Ovary (tissue), 3 donors: Measurements from ENCODE around the gene TOMM22.

Experiments used
- CTCF ChIP-seq, 3 donors: fragments of 450-650 bp in 2 of 3; fragments of 200-600 bp in 1 of 3; IDR thresholded peaks; one replicate each; pipeline versions ENCODE4 v1.5.1 to v1.8.0; 2016 to 2022; ENCODE audit warnings: antibody characterized with exemption in 3 of 3, mild to moderate bottlenecking in 1 of 3
- POLR2A ChIP-seq: fragments of 450-650 bp; IDR thresholded peaks from one replicate; pipeline ENCODE4 v1.6.1; 2017; ENCODE audit warnings: antibody characterized with exemption, mild to moderate bottlenecking, moderate library complexity
- donor health status: DM: no; HTN: no; CAD: no.

DNA sequence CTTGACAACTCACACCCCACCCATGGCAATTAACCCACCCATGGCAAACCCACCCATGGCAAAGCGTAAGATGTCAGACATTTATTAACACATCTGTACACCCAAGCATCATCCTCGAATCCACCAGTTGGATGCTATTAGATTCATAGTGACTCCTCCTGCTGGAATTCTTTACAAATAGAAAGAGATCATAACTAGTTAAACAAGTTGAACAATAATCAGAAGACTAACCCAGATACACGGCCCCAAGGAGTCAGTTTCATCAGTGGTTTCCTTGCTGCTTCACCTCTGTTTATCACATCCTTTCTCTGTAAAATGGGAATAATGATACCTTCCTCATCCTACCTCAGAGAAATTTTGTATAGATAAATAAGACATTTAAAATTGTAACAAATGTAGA lies 29.1 kb downstream of the TOMM22 start:
- TF ChIP-seq CTCF (IDR thresholded peaks at IDR 0.05) (no peak), POLR2A (no peak)
